Upper lobe of right lung (tissue), 1 donor: ENCODE data around the gene RNF121. TPM values are rescaled to one million over a fixed set of nuclear protein-coding genes. Genes with fewer than 3 reads are reported as not detected.

Experiments
- ATAC-seq: fragments of 200-7000 bp; cut with Tn5 transposase; one replicate; pipeline ENCODE4 v1.9.1; 2020; ENCODE audit warnings: mild to moderate bottlenecking, moderate library complexity
- DNase-seq: peaks from one replicate; pipeline ENCODE4 v3.0.0-alpha.2; 2020
- H3K27ac ChIP-seq: fragments of 200-600 bp; one replicate; pipeline ENCODE4 v1.8.0; 2022
- H3K27me3 ChIP-seq: fragments of 200-600 bp; one replicate; pipeline ENCODE4 v1.8.0; 2022; ENCODE audit warnings: mild to moderate bottlenecking
- H3K36me3 ChIP-seq: fragments of 200-600 bp; one replicate; pipeline ENCODE4 v1.8.0; 2022
- H3K4me1 ChIP-seq: fragments of 200-600 bp; one replicate; pipeline ENCODE4 v1.8.0; 2022
- H3K4me3 ChIP-seq: fragments of 200-600 bp; one replicate; pipeline ENCODE4 v1.8.0; 2022; ENCODE audit warnings: mild to moderate bottlenecking
- H3K9me3 ChIP-seq: fragments of 200-600 bp; one replicate; pipeline ENCODE4 v1.8.0; 2022
- intact Hi-C: fragments of 100-400 bp; cut with DNase I; formaldehyde crosslinking; loops from one replicate; pipeline ENCODE4 v1.11.0; 2022
- total RNA-seq: library from RNA; stranded (reverse); fragmentation: NEBNext Ultra II Directional; extraction: Animal tissue kit (Norgen Biotek cat#: 25700); gene quantifications from one replicate; pipeline ENCODE4 v1.2.1, GENCODE V29; 2021
- TF ChIP-seq, protein P1 (sequence below): fragments of 200-600 bp; IDR thresholded peaks from one replicate; pipeline ENCODE4 v1.8.0; 2022; ENCODE audit warnings: antibody characterized with exemption
- donor health status: DM: no; HTN: yes; CAD: no; lungs with severe emphysema.

Gene RNF121
- total RNA-seq, 1 donor from 2014 or later = 26.8 TPM

DNA sequence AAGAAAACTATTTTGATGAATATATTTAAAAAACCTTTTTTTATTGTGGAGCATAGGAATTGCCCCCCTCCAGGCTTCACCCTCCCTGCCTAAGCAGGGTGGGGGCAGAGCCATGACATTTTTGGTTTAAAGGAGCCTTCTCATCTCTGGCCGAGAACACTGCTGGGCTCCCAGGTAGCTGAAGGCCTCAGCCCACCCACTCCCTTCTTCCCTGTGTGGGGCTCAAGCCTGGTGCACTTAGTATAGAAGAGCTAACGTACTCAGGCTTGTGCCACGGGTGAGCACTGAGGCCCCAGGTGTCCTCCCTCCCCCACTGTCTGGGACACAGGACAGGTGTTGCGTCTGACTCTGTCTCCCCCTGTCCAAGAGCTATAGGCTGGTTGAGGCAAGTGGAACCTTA, 67.7 kb downstream of the RNF121 start:
- Histone ChIP-seq H3K9me3 (no peaks in the 10 kb centered on the region), H3K4me1 (peaks cover 22% of the 10 kb centered on the region), H3K4me3 (no peak overlapping the region), H3K36me3 (peaks cover 7% of the 10 kb centered on the region), H3K27ac (no peak overlapping the region), H3K27me3 (no peaks in the 10 kb centered on the region)
- intact Hi-C loops = no loop called here
- TF ChIP-seq, protein P1, sequence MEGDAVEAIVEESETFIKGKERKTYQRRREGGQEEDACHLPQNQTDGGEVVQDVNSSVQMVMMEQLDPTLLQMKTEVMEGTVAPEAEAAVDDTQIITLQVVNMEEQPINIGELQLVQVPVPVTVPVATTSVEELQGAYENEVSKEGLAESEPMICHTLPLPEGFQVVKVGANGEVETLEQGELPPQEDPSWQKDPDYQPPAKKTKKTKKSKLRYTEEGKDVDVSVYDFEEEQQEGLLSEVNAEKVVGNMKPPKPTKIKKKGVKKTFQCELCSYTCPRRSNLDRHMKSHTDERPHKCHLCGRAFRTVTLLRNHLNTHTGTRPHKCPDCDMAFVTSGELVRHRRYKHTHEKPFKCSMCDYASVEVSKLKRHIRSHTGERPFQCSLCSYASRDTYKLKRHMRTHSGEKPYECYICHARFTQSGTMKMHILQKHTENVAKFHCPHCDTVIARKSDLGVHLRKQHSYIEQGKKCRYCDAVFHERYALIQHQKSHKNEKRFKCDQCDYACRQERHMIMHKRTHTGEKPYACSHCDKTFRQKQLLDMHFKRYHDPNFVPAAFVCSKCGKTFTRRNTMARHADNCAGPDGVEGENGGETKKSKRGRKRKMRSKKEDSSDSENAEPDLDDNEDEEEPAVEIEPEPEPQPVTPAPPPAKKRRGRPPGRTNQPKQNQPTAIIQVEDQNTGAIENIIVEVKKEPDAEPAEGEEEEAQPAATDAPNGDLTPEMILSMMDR = no peak
- DNase-seq (no peak), ATAC-seq (no peak)

- intact Hi-C loops = no loop called here
- TF ChIP-seq, protein P1 = no peak
- H3K4me1 ChIP-seq = peaks cover 22% of the 10 kb centered on the region
- H3K36me3 ChIP-seq = peaks cover 11% of the 10 kb centered on the region
- no peak overlapping the region for H3K27ac ChIP-seq
- no peaks in the 10 kb centered on the region for H3K27me3 ChIP-seq
- peak; percentile 87 for DNase-seq
- peak; percentile 76 for ATAC-seq
- H3K9me3 ChIP-seq = no peaks in the 10 kb centered on the region
- H3K4me3 ChIP-seq = no peak overlapping the region
These were observed 68.1 kb downstream of the RNF121 start for GRCh38 chr11:71996946-71997345.

GRCh38 chr11:71997594-71997993, 68.7 kb downstream of the RNF121 start:
- Histone ChIP-seq H3K9me3 (no peaks in the 10 kb centered on the region), H3K27me3 (no peaks in the 10 kb centered on the region), H3K27ac (no peak overlapping the region), H3K36me3 (peaks cover 18% of the 10 kb centered on the region), H3K4me1 (peaks cover 22% of the 10 kb centered on the region), H3K4me3 (no peak overlapping the region)
- no peak for DNase-seq
- TF ChIP-seq, protein P1 = no peak
- ATAC-seq = no peak
- intact Hi-C loops = no loop called here

- H3K27ac ChIP-seq = peak overlapping the region; percentile 55
These were observed 69.2 kb downstream of the RNF121 start for GRCh38 chr11:71998061-71998460.

GRCh38 chr11:71998649-71999310, 69.9 kb downstream of the RNF121 start, which contains the start of gene IL18BP:
TSS of gene IL18BP (plus strand) at chr11:71998909. CDS start at chr11:71999985, 1,076 bp downstream.
- peak within 1 kb of the TSS; percentile 40 for H3K4me3 ChIP-seq
- H3K4me1 ChIP-seq = peaks cover 22% of the 10 kb centered on the region
- no peaks in the 10 kb centered on the region for H3K27me3 ChIP-seq
- TF ChIP-seq, protein P1 = no peak
- intact Hi-C loops = no loop called here
- peaks cover 29% of the 10 kb centered on the region for H3K36me3 ChIP-seq
- H3K9me3 ChIP-seq = no peaks in the 10 kb centered on the region
- H3K27ac ChIP-seq = peak within 1 kb of the TSS; percentile 55
- ATAC-seq (peak; percentile 67), DNase-seq (peak; percentile 63)

More at GRCh38 chr11:71998061-71998460, 69.2 kb downstream of the RNF121 start:
- Histone ChIP-seq H3K4me1 (peaks cover 22% of the 10 kb centered on the region), H3K36me3 (peaks cover 22% of the 10 kb centered on the region), H3K4me3 (no peak overlapping the region), H3K9me3 (no peaks in the 10 kb centered on the region), H3K27me3 (no peaks in the 10 kb centered on the region)
- intact Hi-C loops = no loop called here
- ATAC-seq = no peak
- no peak for DNase-seq
- TF ChIP-seq, protein P1 = no peak
